GM12891 (cell line): ENCODE data around the gene HOXC12.
A peak's percentile ranks its signal among the peaks of the same experiment; 100 is the strongest.

ENCODE experiments used
- DNase-seq: peaks from one replicate; pipeline ENCODE4 v3.0.0; 2011; ENCODE audit warnings: low spot score; ENCODE audit not compliant: insufficient read length
- FAIRE-seq: peaks from 2 replicates; lab custom pipeline; 2011; peaks lifted over from hg19 to GRCh38; lab: Jason Lieb, UNC
- PAX5 ChIP-seq: IDR thresholded peaks from 2 replicates; pipeline ENCODE4 v1.6.1; 2011; ENCODE audit warnings: low read length, moderate library complexity, mild to moderate bottlenecking; ENCODE audit not compliant: insufficient read depth, severe bottlenecking
- POLR2A ChIP-seq: IDR thresholded peaks from 2 replicates; pipeline ENCODE4 v1.6.1; 2011; ENCODE audit warnings: low read depth, low read length, control low read depth
- POLR2AphosphoS5 ChIP-seq: IDR thresholded peaks from 2 replicates; pipeline ENCODE4 v1.6.1; 2011; ENCODE audit warnings: low read depth, low read length, control low read depth
- POU2F2 ChIP-seq: IDR thresholded peaks from 2 replicates; pipeline ENCODE4 v1.6.1; 2011; ENCODE audit warnings: low read depth, mild to moderate bottlenecking, control low read depth, low read length, moderate library complexity
- SPI1 ChIP-seq: IDR thresholded peaks from 2 replicates; pipeline ENCODE4 v1.6.1; 2011; ENCODE audit warnings: low read depth, low read length, control low read depth
- TAF1 ChIP-seq: IDR thresholded peaks from 2 replicates; pipeline ENCODE4 v1.6.1; 2011; ENCODE audit warnings: low read depth, low read length, control low read depth

Gene HOXC12

DNA sequence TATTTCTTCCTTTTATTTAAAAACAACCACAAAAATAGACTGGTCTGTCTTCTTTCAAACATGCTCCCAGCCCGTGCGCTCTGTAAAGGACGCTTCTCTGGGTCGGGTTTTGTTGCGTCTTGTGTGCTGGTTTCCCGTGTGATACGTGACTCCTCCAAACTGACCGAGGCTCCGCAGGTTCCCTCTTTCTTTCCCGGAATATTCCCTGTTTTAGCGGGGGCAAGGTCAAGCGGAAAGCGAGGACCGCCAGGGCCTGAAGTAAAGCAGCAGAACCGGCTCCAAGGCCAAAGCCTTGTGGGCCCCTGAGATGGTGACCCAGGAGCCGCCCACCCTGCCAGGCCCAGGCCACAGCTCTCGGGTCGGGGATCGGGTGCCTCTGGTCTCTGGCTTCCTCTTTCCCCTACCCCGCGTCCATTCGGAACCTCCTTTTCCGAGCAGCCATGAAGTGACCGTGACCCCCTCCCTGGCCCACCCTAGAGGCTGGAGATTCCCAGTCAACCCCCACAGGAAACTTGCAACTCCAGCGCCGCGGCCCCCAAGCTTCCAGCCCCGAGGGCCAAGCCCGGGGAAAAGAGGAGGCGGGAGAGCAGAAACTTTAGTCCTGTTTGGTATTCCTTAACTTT lies 29.4 kb downstream of the HOXC12 start:
- DNase-seq (no peak), FAIRE-seq (no peak)
- TF ChIP-seq TAF1 (no peak), POLR2A (no peak), PAX5 (no peak), POLR2AphosphoS5 (no peak), POU2F2 (no peak), SPI1 (no peak)

DNA sequence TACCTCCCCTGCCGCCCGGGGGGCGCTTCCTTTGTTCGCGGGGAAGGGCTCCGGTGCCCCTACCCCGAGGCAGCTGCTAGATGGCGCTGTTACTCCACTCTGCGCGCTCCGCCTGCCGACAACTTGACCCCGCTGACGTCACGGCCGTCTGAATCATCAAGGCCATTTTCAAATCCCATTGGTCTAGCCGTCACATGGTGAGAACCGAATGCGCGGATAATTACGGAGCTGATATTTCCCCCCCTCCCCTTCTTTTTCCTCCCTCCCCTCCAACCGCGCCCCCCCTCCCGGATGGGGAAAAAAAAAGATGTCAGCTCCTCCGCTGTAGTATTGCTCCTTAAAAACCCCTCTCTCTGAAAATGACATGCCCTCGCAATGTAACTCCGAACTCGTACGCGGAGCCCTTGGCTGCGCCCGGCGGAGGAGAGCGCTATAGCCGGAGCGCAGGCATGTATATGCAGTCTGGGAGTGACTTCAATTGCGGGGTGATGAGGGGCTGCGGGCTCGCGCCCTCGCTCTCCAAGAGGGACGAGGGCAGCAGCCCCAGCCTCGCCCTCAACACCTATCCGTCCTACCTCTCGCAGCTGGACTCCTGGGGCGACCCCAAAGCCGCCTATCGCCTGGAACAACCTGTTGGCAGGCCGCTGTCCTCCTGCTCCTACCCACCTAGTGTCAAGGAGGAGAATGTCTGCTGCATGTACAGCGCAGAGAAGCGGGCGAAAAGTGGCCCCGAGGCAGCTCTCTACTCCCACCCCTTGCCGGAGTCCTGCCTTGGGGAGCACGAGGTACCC lies 30.4 kb downstream of the HOXC12 start, which contains the start of gene HOXC10:
Gene HOXC10, plus strand, starts transcription at position 246 of the 791 bp plus-strand sequence. Its CDS starts 114 bp downstream, at position 360.
- DNase-seq = peak; percentile 77
- no peak for TF ChIP-seq POLR2A
- TF ChIP-seq TAF1 = no peak
- no peak for TF ChIP-seq SPI1
- TF ChIP-seq POU2F2 = no peak
- no peak for TF ChIP-seq POLR2AphosphoS5
- no peak for TF ChIP-seq PAX5
- peak; percentile 66 for FAIRE-seq

DNA sequence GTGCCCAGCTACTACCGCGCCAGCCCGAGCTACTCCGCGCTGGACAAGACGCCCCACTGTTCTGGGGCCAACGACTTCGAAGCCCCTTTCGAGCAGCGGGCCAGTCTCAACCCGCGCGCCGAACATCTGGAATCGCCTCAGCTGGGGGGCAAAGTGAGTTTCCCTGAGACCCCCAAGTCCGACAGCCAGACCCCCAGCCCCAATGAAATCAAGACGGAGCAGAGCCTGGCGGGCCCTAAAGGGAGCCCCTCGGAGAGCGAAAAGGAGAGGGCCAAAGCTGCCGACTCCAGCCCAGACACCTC lies 30.9 kb downstream of the HOXC12 start:
- no peak for FAIRE-seq
- DNase-seq = no peak
- no peak for TF ChIP-seq POLR2AphosphoS5
- TF ChIP-seq TAF1 = no peak
- TF ChIP-seq POLR2A = no peak

DNA sequence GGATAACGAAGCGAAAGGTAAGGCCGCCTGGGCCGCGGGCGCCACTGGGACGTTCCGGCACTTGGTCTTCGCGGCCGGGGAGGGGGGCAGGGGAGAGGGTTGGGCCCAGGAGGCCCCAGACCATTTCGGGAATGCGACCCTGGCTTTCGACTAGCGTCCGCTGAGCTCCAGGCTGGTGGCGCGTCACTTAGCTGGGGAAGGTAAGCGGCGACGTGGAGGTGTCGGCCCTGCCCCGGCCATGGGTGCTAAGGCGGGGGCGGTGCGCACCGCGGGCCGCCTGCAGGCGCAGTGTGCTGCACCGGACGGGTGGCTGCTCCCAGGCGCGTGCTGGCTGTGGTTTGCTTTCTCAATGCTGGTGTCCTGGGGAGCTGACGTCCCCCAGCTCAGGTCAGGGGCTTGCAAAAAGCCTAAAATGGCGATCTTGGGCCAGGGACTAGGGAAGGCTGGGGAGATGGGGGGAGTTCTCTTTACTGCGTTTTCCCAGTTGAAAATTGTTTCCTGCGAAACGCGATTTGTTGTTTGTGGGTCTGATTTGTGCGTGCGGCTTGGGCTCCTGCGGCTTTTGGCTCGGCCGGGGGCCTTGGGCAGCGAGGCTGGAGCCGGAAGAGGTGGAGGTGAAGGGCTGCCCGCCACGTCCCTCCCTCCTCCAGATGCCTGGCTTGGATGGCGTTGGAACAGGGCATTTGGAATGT lies 31.4 kb downstream of the HOXC12 start:
- DNase-seq (no peak), FAIRE-seq (peak; percentile 31)
- TF ChIP-seq PAX5 = no peak
- TF ChIP-seq POLR2AphosphoS5 = no peak
- TF ChIP-seq POU2F2 = no peak
- no peak for TF ChIP-seq TAF1
- TF ChIP-seq SPI1 = no peak
- TF ChIP-seq POLR2A = no peak

DNA sequence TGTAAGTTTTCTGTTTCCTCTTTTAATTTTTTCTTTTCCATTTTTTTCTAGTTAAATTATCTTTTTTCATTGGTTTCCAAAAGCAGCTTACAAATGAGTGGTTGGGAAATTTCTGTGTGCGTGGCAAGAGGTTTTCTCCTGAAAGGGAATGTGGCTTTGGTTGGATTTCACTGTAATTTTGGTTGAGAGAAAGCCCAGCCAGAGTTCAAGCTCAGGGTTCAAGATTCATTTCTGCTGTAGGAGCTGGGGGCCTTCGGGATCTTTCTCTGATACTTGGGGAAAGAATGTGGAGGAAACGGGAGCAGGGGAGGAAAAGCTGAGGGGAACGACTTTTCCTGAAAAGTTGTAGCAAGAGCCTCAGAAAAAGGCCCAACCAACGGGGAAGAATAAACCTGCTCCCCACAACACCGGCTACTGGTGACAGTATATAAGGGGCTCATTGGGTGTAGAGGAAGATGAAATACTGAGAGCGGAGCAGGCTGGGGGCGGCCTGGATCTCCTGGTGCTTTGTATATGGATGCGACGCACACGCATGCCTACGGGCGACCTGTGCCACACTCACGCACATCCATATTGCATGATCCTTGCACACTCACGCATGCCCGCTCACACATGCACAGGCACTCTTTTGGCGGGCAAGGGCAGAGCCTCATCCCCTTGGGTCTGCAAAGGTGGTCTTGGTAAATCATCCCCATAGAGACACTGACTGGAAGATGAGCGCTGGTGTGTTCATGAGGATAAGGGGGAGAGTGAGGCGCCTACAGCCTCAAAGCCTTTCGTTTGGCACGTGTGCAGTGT lies 32.2 kb downstream of the HOXC12 start:
- FAIRE-seq (no peak), DNase-seq (no peak)
- TF ChIP-seq POLR2A (no peak), SPI1 (no peak)

DNA sequence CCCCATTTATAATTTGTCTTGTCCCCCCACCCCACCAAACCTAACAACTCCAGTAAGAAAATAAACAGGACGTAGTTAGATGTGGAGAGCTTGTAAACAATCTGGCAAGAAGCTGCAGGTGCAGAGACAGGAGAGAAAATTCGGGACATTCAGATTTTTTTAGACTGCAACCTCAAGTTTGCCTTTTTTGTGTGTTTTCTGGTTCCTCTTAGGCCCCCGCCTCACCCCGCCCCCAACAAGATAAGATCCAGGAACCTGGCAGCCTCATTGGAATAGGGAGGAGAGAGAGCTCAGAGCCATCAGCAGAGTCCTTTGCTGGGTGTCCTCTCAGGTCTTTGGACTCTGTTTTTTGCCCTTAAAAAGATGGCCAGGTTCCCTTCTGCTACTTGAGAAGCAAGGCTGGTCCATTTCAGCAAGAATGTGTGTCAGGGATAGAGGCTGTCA lies 33.1 kb downstream of the HOXC12 start:
- FAIRE-seq (no peak), DNase-seq (no peak)
- TF ChIP-seq TAF1 (no peak), POU2F2 (no peak), PAX5 (no peak), POLR2AphosphoS5 (no peak), SPI1 (no peak), POLR2A (no peak)

DNA sequence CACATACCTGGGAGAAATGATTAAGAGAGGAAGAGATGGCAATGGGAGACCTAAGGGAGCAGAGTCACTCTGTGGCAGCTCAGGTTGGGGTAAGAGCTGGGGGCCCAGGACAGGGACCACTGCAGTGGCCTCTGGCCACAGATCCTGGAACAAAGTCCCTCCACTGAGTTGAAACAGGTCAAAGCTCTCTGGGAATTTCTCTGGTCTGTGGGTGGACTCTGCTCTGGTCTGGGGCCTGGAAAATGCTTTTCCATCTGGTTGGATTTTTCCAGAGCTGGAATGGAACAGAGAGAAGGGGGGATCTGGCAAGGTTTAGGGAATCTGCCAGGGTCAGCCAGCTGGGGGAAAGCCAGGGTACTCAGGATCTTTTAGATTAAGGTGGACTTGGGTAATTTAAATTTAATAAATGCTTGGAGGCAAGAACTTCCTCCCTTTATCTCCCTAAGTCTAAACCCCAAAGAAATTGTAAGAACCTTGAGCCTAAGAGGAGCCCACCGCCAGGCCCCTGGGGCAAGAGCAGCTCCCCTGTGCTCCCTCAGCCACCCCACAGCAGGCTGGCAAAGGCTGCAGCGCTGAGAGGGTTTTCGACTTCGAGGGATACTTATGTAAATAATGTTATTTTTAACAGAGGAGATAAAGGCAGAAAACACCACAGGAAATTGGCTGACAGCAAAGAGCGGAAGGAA lies 34.0 kb downstream of the HOXC12 start:
- DNase-seq (no peak), FAIRE-seq (no peak)
- TF ChIP-seq POLR2AphosphoS5 = no peak
- TF ChIP-seq POU2F2 = no peak
- no peak for TF ChIP-seq PAX5
- no peak for TF ChIP-seq TAF1
- no peak for TF ChIP-seq POLR2A
- no peak for TF ChIP-seq SPI1

DNA sequence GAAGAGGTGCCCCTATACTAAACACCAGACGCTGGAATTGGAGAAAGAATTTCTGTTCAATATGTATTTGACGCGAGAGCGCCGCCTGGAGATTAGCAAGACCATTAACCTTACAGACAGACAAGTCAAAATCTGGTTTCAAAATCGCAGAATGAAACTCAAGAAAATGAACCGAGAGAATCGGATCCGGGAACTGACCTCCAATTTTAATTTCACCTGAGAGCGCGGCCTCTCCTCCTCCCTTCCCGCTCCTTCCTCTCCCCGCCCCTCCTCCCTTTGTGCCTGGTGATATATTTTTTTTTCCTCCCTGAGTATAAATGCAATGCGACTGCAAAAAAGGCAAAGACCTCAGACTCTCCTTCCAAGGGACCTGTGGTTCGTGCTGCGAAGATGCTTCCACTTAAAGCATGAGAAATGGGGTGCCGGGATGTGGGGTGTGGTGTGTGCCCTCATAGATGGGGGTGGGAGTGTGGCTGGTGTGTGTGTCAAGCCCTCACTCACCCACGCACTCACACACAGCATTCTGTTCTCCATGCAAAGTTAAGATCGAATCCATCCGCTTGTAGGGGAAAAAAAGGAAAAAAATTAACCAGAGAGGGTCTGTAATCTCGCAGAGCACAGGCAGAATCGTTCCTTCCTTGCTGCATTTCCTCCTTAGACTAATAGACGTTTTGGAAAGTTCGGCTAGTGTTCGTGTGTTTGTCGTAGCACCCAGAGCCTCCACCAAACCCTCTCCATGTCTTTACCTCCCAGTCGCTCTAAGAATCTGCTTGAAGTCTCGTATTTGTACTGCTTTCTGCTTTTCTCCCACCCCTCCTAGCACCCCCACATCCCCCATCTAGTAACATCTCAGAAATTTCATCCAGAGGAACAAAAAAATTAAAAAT lies 34.8 kb downstream of the HOXC12 start:
- DNase-seq = no peak
- FAIRE-seq = peak; percentile 85
- TF ChIP-seq PAX5 = no peak
- TF ChIP-seq POLR2A = no peak
- TF ChIP-seq SPI1 = no peak
- TF ChIP-seq POLR2AphosphoS5 = no peak
- no peak for TF ChIP-seq POU2F2
- no peak for TF ChIP-seq TAF1
